ENCODE measurements around the gene RITA1. TPM values are rescaled to one million over a fixed set of nuclear protein-coding genes. Genes with fewer than 3 reads are reported as not detected.

RITA1 gene
- total and polyA plus RNA-seq, 3 donors from 2014 or later: 14.3 to 22.1 (median 20.9) TPM

GRCh38 chr12:113232089-113232839 lies 46.7 kb downstream of the RITA1 start:
- H3K27me3 ChIP-seq: no peaks in the 10 kb centered on the region
- intact Hi-C loops (cut with DNase I; ENCODE audit: low total_unique reads): no loop called here
- no peak for DNase-seq
- H3K9me3 ChIP-seq: no peaks in the 10 kb centered on the region
- H3K36me3 ChIP-seq (ENCODE audit: low read depth, missing control alignments): no peaks in the 10 kb centered on the region
- H3K4me3 ChIP-seq: no peak overlapping the region
- WGBS, 2 donors: 85 to 86% methylated on average over 15 to 18 of the region's 18 CpGs
- no peak for TF ChIP-seq POLR2A (IDR thresholded peaks at IDR 0.05)
- no peak for TF ChIP-seq CTCF (IDR thresholded peaks at IDR 0.05)
- H3K27ac ChIP-seq: no peak overlapping the region
- H3K4me1 ChIP-seq: peaks cover 32% of the 10 kb centered on the region

GRCh38 chr12:113232840-113233585 lies 47.5 kb downstream of the RITA1 start:
- Histone ChIP-seq H3K4me1 (peaks cover 25% of the 10 kb centered on the region), H3K27me3 (no peaks in the 10 kb centered on the region), H3K27ac (no peak overlapping the region), H3K9me3 (no peaks in the 10 kb centered on the region), H3K36me3 (ENCODE audit: low read depth, missing control alignments) (no peaks in the 10 kb centered on the region), H3K4me3 (no peak overlapping the region)
- WGBS, 2 donors: 71 to 82% methylated on average over 11 to 25 of the region's 25 CpGs
- no peak for TF ChIP-seq POLR2A (IDR thresholded peaks at IDR 0.05)
- no peak for TF ChIP-seq CTCF (IDR thresholded peaks at IDR 0.05)
- DNase-seq: no peak
- intact Hi-C loops (cut with DNase I; ENCODE audit: low total_unique reads): no loop called here

- no peaks in the 10 kb centered on the region for H3K36me3 ChIP-seq (ENCODE audit: low read depth, missing control alignments)
- H3K4me1 ChIP-seq: peaks cover 16% of the 10 kb centered on the region
- H3K9me3 ChIP-seq: no peaks in the 10 kb centered on the region
- no peak overlapping the region for H3K4me3 ChIP-seq
- no peaks in the 10 kb centered on the region for H3K27me3 ChIP-seq
- whole genome bisulfite sequencing, 2 donors: 89 to 91% methylated on average over 4 of the region's 4 CpGs
- no peak for DNase-seq
- intact Hi-C loops (cut with DNase I; ENCODE audit: low total_unique reads): no loop called here
- H3K27ac ChIP-seq: no peak overlapping the region
- TF ChIP-seq CTCF (IDR thresholded peaks at IDR 0.05): no peak
- TF ChIP-seq POLR2A (IDR thresholded peaks at IDR 0.05): no peak
Observed at GRCh38 chr12:113233967-113234366, 48.4 kb downstream of the RITA1 start.

- no peaks in the 10 kb centered on the region for H3K36me3 ChIP-seq (ENCODE audit: low read depth, missing control alignments)
- no peaks in the 10 kb centered on the region for H3K27me3 ChIP-seq
- H3K4me3 ChIP-seq: no peak overlapping the region
- TF ChIP-seq CTCF (IDR thresholded peaks at IDR 0.05) (no peak), POLR2A (IDR thresholded peaks at IDR 0.05) (no peak)
- H3K27ac ChIP-seq: no peak overlapping the region
- no peaks in the 10 kb centered on the region for H3K9me3 ChIP-seq
- peaks cover 16% of the 10 kb centered on the region for H3K4me1 ChIP-seq
- intact Hi-C loops (cut with DNase I; ENCODE audit: low total_unique reads): no loop called here
- WGBS, 2 donors: 83 to 88% methylated on average over 4 of the region's 4 CpGs
- no peak for DNase-seq
Observed at GRCh38 chr12:113234483-113234882, 49.0 kb downstream of the RITA1 start.

Data from testis (tissue), 3 donors.